ENCODE results near the gene KCND1.

KCND1 gene

DNA sequence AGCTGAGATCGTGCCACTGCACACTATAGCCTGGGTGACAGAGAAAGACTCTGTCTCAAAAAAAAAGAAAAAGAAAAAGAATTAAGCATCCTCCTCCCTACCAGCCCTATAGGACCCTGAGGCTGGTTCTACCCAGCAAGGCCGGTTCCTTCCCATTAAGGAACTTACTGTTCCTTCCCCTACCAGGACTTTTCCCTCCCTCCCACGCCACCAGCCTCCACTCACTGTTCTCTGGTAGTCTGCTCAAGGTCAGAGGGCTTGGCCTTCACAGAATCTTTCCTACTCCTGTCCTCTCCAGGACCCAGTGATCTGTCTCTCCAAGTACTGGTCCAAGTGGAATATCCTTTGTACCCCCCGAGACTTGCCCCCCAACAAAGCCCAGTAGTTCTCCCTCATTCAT lies 29.0 kb upstream of the KCND1 start:
- TF ChIP-seq, protein P1, sequence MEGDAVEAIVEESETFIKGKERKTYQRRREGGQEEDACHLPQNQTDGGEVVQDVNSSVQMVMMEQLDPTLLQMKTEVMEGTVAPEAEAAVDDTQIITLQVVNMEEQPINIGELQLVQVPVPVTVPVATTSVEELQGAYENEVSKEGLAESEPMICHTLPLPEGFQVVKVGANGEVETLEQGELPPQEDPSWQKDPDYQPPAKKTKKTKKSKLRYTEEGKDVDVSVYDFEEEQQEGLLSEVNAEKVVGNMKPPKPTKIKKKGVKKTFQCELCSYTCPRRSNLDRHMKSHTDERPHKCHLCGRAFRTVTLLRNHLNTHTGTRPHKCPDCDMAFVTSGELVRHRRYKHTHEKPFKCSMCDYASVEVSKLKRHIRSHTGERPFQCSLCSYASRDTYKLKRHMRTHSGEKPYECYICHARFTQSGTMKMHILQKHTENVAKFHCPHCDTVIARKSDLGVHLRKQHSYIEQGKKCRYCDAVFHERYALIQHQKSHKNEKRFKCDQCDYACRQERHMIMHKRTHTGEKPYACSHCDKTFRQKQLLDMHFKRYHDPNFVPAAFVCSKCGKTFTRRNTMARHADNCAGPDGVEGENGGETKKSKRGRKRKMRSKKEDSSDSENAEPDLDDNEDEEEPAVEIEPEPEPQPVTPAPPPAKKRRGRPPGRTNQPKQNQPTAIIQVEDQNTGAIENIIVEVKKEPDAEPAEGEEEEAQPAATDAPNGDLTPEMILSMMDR (IDR thresholded peaks at IDR 0.05; ENCODE audit: low read depth, low read length) = no peak
- H3K4me3 ChIP-seq (ENCODE audit: low read depth, low read length) = no peak overlapping the region

DNA sequence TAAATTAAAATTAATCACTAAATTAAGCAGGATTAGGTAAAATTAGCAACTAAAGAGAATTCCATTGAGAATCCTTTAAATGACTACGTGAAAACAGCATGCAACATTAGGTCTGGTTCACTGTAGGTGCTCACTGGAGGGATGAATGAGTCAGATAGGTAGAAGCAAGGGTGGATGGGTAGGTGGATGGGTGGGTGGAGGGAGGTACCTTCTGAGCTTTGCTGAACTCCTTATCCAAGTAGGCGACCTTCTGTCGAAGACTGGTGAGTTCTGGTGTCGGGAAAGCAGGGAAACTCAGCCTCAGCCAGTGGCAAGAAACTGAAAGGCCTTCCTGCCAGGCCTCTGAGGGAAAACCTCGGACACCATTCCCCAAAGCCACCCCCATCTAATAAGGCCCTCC lies 27.4 kb upstream of the KCND1 start:
- no peak overlapping the region for H3K4me3 ChIP-seq (ENCODE audit: low read depth, low read length)
- TF ChIP-seq, protein P1 (IDR thresholded peaks at IDR 0.05; ENCODE audit: low read depth, low read length) = no peak

DNA sequence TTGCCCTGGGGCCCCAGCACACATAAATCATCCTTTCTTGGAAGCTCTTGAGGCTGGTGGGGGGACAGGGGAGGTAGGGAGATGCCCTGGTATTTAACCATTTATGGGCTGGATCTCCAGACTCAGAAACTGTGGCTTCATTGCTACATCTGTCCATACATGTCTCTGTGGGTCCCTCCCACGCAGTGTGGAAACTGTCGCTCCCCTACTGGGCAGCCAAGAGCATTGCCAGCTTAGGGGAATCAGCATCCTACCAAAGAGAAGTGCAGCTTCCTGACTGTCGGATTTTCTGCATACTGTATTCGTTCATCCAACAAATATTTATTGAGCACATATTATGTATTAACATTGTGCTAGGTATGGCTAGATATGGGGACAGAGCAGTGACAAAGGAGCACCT lies 26.7 kb upstream of the KCND1 start:
- TF ChIP-seq, protein P1 (IDR thresholded peaks at IDR 0.05; ENCODE audit: low read depth, low read length) = no peak
- H3K4me3 ChIP-seq (ENCODE audit: low read depth, low read length) = no peak overlapping the region

DNA sequence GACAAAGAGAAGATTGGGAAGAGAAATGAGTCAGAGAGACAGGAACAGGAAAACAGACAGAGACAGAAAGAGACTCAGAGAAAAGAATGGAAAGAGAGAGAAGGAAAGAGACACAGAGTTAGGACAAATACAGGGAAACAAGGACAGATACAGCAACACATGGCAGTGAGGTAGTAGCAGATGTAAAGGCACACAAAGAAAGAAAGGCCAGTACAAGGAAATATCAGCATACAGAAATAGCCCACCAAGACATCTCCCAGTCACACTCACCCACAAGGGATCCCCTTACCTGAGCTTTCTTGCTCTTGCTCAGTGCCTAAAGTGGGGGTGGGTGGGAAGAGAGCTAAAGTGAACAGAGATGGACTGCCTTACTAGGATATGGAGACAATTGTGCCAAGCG lies 26.2 kb upstream of the KCND1 start:
- H3K4me3 ChIP-seq (ENCODE audit: low read depth, low read length) = no peak overlapping the region
- TF ChIP-seq, protein P1 (IDR thresholded peaks at IDR 0.05; ENCODE audit: low read depth, low read length) = no peak

DNA sequence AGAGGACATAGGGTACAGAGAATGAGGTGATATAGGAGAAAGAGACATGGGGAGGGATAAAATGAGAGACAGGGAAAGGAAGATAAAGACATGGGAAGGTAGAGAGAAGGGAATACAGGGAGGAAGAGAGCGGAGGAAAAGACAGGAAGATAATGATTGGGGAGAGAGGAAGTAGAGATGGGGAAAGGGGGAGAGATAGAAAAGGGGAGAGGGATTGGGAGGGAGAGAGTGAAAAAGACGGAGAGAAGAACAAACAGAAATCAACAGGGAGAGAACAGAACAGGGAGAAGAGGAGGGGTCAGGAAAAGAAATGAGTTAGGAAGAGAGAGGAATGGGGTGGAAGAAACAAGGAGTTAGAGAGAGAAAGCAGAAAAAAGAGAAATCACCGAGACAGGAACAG lies 25.8 kb upstream of the KCND1 start:
- H3K4me3 ChIP-seq (ENCODE audit: low read depth, low read length) = no peak overlapping the region
- TF ChIP-seq, protein P1 (IDR thresholded peaks at IDR 0.05; ENCODE audit: low read depth, low read length) = no peak

- no peak overlapping the region for H3K4me3 ChIP-seq (ENCODE audit: low read depth, low read length)
- TF ChIP-seq, protein P1 (IDR thresholded peaks at IDR 0.05; ENCODE audit: low read depth, low read length) = no peak
These were observed 25.3 kb upstream of the KCND1 start for GRCh38 chrX:48996969-48997368.

GRCh38 chrX:48992341-48992740 lies 20.7 kb upstream of the KCND1 start:
- no peak overlapping the region for H3K4me3 ChIP-seq (ENCODE audit: low read depth, low read length)
- TF ChIP-seq, protein P1 (IDR thresholded peaks at IDR 0.05; ENCODE audit: low read depth, low read length) = no peak

Data from WI38 (cell line).